GM12878 (cell line): ENCODE measurements around the gene ETS1. TPM values are rescaled to one million over a fixed set of nuclear protein-coding genes. Genes with fewer than 3 reads are reported as not detected.

Source experiments
- CREM ChIP-seq: IDR thresholded peaks from 2 replicates; pipeline ENCODE4 v1.6.1; 2014; ENCODE audit warnings: antibody characterized with exemption, low read depth
- FOXK2 ChIP-seq: fragments of 450-650 bp; IDR thresholded peaks from 2 replicates; pipeline ENCODE4 v1.6.1; 2017; ENCODE audit warnings: mild to moderate bottlenecking, moderate library complexity
- GABPA ChIP-seq: IDR thresholded peaks from 2 replicates; pipeline ENCODE4 v1.6.1; 2014; ENCODE audit warnings: antibody characterized with exemption, low read depth, mild to moderate bottlenecking, inconsistent platforms
- HDGF ChIP-seq: fragments of 450-650 bp; IDR thresholded peaks from 2 replicates; pipeline ENCODE4 v1.6.1; 2016; ENCODE audit warnings: antibody characterized with exemption
- IRF5 ChIP-seq: fragments of 450-650 bp; IDR thresholded peaks from 2 replicates; pipeline ENCODE4 v1.6.1; 2017; ENCODE audit warnings: borderline replicate concordance
- JUNB ChIP-seq: IDR thresholded peaks from 2 replicates; pipeline ENCODE4 v1.6.1; 2016; ENCODE audit warnings: antibody characterized with exemption, mild to moderate bottlenecking
- JUND ChIP-seq: IDR thresholded peaks from 2 replicates; pipeline ENCODE4 v1.6.1; 2012; ENCODE audit warnings: low read depth, mild to moderate bottlenecking, low read length, improper control_type of control experiment, moderate library complexity
- MLLT1 ChIP-seq: fragments of 450-650 bp; IDR thresholded peaks from 2 replicates; pipeline ENCODE4 v1.6.1; 2016; ENCODE audit warnings: mild to moderate bottlenecking
- MYB ChIP-seq: fragments of 150-350 bp; IDR thresholded peaks from 2 replicates; pipeline ENCODE4 v1.6.1; 2014; ENCODE audit warnings: mild to moderate bottlenecking, low read depth, low read length, borderline replicate concordance
- NFIC ChIP-seq: IDR thresholded peaks from 2 replicates; pipeline ENCODE4 v1.6.1; 2012; ENCODE audit warnings: low read depth, mild to moderate bottlenecking, inconsistent platforms, low read length, moderate library complexity
- NFYB ChIP-seq: IDR thresholded peaks from 2 replicates; pipeline ENCODE4 v1.6.1; 2011; ENCODE audit warnings: low read depth, mild to moderate bottlenecking, low read length, improper control_type of control experiment, moderate library complexity; ENCODE audit not compliant: insufficient read depth
- PBX3 ChIP-seq: IDR thresholded peaks from 2 replicates; pipeline ENCODE4 v1.6.1; 2011; ENCODE audit warnings: mild to moderate bottlenecking, low read depth, low read length, moderate library complexity; ENCODE audit not compliant: insufficient replicate concordance
- PKNOX1 ChIP-seq: fragments of 450-650 bp; IDR thresholded peaks from 2 replicates; pipeline ENCODE4 v1.6.1; 2016; ENCODE audit warnings: mild to moderate bottlenecking
- POLR2A ChIP-seq: IDR thresholded peaks from 2 replicates; pipeline ENCODE4 v1.6.1; 2011; ENCODE audit warnings: low read depth, mild to moderate bottlenecking, low read length
- RUNX3 ChIP-seq: IDR thresholded peaks from 2 replicates; pipeline ENCODE4 v1.6.1; 2012; ENCODE audit warnings: low read length, inconsistent platforms
- SIN3A ChIP-seq: IDR thresholded peaks from 2 replicates; pipeline ENCODE4 v1.6.1; 2012; ENCODE audit warnings: low read depth, low read length, improper control_type of control experiment
- SMAD5 ChIP-seq: IDR thresholded peaks from 2 replicates; pipeline ENCODE4 v1.6.1; 2016; ENCODE audit warnings: antibody characterized with exemption, low read depth
- SMC3 ChIP-seq: IDR thresholded peaks from 2 replicates; pipeline ENCODE4 v1.6.1; 2011; ENCODE audit warnings: low read length, improper control_type of control experiment, borderline replicate concordance
- SREBF1 ChIP-seq: IDR thresholded peaks from 2 replicates; pipeline ENCODE4 v1.6.1; 2012; ENCODE audit warnings: mild to moderate bottlenecking, low read length
- STAT1 ChIP-seq: fragments of 450-650 bp; conservative IDR thresholded peaks from 2 replicates; pipeline ENCODE4 v1.6.1; 2014; ENCODE audit warnings: antibody characterized with exemption, mild to moderate bottlenecking
- USF2 ChIP-seq: IDR thresholded peaks from 2 replicates; pipeline ENCODE4 v1.6.1; 2011; ENCODE audit warnings: low read depth, low read length, improper control_type of control experiment, borderline replicate concordance
- WRNIP1 ChIP-seq: IDR thresholded peaks from 2 replicates; pipeline ENCODE4 v1.6.1; 2011; ENCODE audit warnings: low read depth, low read length, improper control_type of control experiment, borderline replicate concordance
- ZBTB33 ChIP-seq: fragments of 450-650 bp; IDR thresholded peaks from 2 replicates; pipeline ENCODE4 v1.6.1; 2017; ENCODE audit warnings: mild to moderate bottlenecking
- ZNF274 ChIP-seq: IDR thresholded peaks from one replicate; pipeline ENCODE4 v1.8.0; 2011; ENCODE audit not compliant: insufficient read length, insufficient read depth
- polyA plus RNA-seq, 11 experiments: library from polyadenylated mRNA; depleted of rRNA in 4 of 11; unstranded in 6 of 11; stranded (reverse) in 5 of 11; fragments of >200 nt; fragmentation: Nextera tagmentation in 4 of 11; fragmentation: Illumina TruSeq in 1 of 11; extraction: Ambion mirVana in 4 of 11; extraction: Trizol in 1 of 11; gene quantifications; 1 replicate in 1 of 11; 2 replicates in 10 of 11; pipeline versions ENCODE4 v1.2.1 to v1.2.3, GENCODE V29; 2011 to 2016; ENCODE audit warnings: inconsistent platforms in 2 of 11, missing spikeins in 2 of 11, low read depth in 1 of 11
- total RNA-seq, 4 experiments: library from RNA; depleted of rRNA in 3 of 4; stranded (reverse); fragments of >200 nt in 3 of 4; fragmentation: Illumina TruSeq in 1 of 4; extraction: Trizol in 1 of 4; gene quantifications; 2 replicates each; pipeline versions ENCODE4 v1.2.1 to v1.2.3, GENCODE V29; 2013 to 2021

ETS1 gene
- total and polyA plus RNA-seq, 10 of the 15 experiments (the other 5 are each of a cell fraction or from before 2014, with no cell fraction given) = 12.5 to 112 (median 55.5) TPM

- TF ChIP-seq PBX3 (no peak), NFYB (peak; percentile 63; the same call in 1 of the 2 replicates), STAT1 (no peak), ZNF274 (no peak), SIN3A (no peak), CREM (peak; percentile 73), POLR2A (peak; percentile 20; the same call in 1 of the 2 replicates), NFIC (peak; percentile 82), MLLT1 (no peak), SREBF1 (no peak), IRF5 (no peak), HDGF (no peak), SMAD5 (0 out of 2 replicates have a peak, but pooled peaks have one; percentile 37), FOXK2 (no peak), PKNOX1 (no peak), WRNIP1 (no peak), JUND (peak; percentile 86), GABPA (no peak), MYB (peak; percentile 15; the same call in 1 of the 2 replicates), RUNX3 (peak; percentile 64), JUNB (peak; percentile 97), ZBTB33 (no peak), SMC3 (peak; percentile 13; the same call in 1 of the 2 replicates), USF2 (no peak)
Observed at GRCh38 chr11:128551611-128552335, 35.6 kb downstream of the ETS1 start (continued).
